HG02610 (cell line): ENCODE measurements around the gene CNTRL.

ENCODE experiments used
- ATAC-seq: cut with Tn5 transposase; IDR thresholded peaks from one replicate; pipeline ENCODE4 v1.9.1; 2021; ENCODE audit warnings: mild to moderate bottlenecking, moderate library complexity; ENCODE audit not compliant: unreplicated experiment

CNTRL gene

DNA sequence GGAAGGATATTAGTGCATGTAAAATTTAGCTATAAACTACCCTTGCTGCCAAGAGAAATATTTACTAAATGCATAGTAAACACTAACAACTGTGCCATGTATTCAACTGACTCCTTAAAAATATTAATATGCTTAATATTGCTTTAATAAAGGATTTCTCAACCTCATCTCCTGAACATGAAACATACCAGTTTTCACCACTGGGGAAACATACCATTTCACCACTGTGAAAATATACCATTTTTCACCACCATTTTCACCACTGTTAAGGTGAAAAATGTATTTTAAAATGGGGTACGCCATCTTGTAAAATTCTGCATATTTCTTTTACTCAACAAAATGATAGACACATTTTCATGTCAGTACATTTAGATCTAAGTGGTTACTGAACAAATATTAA is 122.4 kb downstream of the CNTRL start:
- ATAC-seq: no peak

DNA sequence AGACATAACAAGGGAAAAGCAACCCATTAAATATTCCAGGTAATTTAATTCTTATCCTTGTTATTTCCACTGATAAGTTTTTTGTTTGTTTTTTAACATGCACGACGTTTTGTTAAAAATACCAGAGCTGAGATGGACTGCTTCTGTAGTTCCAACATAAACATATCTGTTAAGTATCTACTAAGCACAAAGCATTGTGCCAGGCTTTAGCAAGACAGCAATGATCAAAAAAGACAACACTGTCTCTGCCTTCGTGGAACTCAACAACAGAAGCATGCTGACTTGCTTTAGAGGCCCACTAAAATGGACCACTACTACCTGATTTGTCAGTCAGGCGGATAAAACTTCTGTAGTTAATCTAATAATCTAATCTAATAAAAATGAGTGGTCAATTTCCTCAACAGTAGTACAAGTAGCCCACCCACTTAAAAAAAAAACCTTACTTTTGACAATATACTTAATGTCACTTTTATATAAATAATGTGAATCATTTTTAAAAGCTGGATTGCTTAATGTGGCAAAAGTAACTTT is 123.8 kb downstream of the CNTRL start:
- ATAC-seq: no peak

DNA sequence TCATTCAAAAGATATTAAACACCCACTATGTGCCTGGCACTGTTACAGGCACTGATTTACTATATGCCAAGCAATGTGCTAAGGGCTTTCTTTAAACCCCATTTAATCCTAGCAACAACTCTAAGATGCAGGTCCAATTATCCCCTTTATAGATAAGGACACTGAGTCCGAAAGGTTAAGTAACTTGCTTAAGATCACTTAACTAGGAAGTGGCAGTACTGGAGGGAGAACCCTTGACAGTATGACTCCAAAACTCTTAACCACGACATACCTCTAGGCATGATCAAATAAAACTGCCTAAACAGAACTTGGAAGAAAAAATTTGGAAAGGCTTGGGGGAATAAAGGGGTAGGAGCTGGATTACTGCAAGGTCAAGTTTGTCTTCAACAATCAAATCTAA is 125.2 kb downstream of the CNTRL start:
- ATAC-seq: no peak

DNA sequence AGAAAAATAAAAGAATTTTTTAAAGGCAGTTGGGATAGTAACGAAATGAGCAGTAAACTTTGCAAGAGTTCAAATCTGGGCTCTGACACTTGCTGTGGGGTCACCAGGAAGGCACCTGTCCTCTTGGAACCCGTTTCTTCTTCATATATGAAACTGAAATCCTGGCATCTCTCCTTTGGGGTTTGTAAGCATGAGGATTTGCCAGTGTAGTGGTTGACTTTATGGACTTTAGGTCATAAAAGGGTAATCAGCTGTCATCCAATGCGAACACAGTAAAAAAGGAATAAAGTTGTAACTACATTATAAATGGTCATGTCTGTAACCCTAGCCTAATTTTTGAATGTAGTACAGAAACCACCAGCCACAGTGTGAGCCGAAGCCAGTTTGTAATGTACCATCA is 125.6 kb downstream of the CNTRL start:
- ATAC-seq: no peak

DNA sequence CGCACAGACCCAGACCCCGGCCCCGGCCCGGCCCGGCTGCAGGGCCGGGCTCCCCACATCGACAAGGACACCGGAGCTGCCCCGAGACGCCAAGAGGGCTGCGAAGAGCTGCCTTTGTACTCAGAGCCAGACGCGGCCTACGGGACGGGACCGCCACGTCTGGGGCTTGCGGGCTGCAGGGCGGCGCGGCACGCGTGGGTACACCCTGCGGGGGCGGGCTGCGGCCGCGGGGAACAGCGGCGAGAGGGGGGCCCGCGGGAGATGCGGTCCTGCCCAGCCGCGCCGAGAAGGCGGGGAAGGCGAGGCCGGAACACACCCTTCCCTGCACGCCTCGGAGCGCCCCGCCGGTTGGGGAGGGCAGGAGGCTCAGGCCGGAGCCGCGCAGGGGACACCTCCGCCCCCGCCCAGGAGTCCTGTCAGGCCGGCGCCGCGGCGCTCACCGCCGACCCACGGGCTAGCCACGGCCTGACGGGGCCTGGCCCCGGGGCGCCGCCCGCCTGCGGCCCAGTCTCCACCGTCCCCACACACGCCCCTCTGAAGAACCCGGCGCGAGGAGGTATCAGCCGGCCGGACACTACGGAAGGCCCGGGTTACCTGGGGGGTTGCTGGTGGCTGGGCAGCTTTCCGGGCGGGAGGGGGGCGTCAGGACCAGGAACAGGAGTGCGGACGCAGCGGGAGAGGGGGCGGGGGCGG is 126.4 kb downstream of the CNTRL start:
- peak; percentile 27 for ATAC-seq

DNA sequence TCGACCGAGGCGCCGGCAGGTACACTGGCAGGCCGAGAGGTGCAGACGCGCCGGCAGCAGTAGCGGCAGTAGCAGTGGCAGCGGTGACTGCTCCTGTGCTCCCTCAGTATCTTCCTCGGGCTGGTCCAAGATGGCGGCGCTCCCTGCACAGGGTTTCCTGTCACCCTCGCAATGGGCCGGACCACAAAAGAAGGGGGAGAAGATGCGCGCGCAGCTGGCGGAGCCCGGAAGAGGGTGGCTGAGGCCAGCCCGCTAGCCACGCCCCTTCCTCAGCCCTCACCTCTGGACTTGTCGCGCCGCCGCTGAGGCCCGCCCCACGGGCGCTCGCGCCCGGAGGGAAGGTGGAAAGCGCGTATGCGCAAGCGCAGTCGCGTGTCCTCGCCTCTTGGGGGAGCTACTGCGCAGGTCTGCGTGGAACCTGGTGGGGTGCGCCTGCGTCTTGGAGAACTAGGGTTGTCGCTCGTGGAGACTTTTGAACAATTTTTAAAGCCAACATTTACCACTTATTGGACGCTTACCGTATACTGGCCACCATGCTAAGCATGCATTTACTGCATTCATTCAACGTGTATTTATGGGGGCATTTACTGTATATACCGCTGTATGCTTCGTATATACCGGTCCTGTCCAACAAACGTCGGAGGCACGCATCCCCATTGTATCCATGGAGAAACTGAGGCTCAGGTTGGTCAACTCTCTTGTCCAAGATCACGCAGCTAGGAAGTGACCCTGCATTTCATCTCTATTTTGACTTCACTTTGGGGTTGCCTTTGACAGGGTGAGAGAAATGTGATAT is 127.2 kb downstream of the CNTRL start, which contains the start of gene RAB14:
TSS of gene RAB14 (minus strand) at position 132 of the 796 bp plus-strand sequence. CDS start 8,457 bp downstream, outside the sequence.
- peak; percentile 86 for ATAC-seq

DNA sequence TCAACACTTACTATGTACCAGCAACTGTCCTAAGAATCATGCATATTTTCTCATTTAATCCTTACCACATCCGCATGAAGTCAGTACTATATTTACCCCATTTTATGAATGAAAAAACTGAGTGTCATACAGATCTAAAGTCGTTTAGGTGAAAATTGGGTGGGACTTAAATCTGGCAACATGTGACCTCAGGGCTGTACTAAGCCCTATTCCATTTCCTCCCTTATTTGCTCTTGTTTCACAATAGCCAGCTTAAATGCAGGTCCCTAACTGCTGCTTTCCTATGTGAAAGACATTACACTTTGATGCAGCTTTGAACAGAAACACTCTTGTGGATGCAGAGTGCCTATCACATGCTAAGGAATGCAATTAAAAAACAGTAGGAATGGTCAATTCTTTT is 129.4 kb downstream of the CNTRL start:
- ATAC-seq: no peak

DNA sequence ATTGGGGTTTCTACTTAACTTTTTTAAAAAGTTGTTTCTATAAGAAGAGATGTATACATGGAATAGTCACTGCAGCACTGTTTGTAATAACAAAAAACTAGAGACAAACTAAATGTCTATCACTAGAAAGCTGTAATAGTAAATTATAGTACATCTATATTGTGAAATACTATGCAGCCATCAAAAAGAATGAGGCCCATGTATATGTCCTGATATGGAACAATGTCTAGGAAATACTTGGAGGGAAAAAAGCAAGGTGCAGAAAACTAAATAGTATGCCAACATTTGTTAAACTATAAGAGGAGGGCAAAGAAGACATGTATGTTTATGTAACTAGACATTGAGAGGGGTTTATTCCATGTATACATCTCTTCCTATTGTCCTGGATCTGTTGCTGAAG is 129.9 kb downstream of the CNTRL start:
- no peak for ATAC-seq

DNA sequence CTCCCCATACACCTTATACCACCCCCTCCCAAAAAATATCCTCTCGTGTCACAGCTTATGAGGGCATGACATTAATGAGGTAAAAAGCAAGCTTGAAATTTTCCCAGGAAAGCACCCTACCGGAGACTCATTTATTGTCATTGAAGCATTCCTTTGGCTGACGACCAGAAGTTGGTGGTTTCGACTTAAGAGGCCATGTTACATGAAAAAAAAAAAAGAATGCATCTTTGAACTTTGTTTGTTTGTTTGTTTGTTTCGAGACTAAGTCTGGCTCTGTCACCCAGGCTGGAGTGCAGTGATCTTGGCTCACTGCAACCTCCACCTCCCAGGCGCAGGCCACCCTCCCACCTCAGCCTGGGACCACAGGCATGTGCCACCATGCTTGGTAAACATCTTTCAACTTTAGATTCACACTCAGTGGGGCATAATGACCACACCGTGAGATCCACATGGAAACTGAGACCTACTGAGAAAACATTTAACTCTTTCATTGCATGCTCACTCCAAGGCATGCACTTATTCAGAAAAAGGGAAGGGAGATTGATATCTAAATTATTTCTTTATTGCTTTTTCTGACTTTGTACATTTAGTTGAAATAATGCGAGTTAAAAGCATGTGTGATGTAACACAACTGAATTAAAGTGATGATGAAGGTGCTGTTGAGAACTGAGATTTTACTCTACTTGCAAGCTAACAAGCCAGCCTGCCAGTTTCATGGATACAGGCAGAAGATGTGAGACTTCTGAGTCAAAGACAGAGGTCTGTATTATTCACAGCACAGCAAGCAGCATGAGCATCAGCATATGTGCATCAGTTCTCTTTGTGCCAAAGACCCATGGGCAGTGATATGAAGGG is 132.0 kb downstream of the CNTRL start:
- ATAC-seq: peak; percentile 54

DNA sequence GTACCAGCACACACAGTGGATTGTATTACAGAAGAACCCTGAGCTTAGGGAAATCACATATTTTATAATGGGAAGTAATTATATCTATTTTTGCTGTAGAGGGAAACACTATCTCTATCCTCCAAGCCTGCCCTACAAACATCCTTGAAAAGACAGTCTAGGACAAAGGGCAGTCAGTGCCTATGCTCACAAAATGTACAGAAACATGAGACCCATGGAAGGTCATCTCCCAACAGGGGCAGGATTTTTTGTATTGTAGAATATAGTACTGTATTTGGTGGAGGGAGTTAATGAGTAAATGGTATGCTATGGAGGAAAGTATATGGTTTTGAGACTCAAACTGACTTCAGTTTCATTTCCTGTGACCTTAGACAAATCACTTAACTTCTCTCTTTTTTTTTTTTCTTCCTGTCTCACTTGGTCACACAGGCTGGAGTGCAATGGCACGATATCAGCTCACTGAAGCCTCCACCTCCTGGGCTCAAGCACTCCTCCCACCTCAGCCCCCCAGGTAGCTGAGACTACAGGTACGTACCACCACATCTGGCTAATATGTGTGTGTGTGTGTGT is 132.7 kb downstream of the CNTRL start:
- peak; percentile 77 for ATAC-seq

DNA sequence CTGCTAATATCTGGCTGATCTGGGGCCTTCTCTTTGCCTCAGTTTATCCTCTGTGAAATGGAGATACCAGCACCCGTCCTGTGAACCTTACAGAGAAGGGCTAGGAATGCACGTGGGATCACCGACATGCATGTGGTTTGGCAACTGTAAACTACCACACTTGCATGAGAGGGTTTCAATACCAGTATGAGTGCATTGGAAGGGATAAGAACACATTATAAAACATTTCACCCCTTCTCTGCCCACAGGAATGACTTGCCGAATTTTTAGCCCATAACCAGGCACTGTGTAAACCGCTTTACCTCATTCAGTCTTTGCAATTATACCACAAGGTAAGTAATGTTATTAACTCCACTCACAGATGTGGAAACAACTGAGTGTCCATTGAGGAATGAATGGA is 135.8 kb downstream of the CNTRL start:
- ATAC-seq: no peak

DNA sequence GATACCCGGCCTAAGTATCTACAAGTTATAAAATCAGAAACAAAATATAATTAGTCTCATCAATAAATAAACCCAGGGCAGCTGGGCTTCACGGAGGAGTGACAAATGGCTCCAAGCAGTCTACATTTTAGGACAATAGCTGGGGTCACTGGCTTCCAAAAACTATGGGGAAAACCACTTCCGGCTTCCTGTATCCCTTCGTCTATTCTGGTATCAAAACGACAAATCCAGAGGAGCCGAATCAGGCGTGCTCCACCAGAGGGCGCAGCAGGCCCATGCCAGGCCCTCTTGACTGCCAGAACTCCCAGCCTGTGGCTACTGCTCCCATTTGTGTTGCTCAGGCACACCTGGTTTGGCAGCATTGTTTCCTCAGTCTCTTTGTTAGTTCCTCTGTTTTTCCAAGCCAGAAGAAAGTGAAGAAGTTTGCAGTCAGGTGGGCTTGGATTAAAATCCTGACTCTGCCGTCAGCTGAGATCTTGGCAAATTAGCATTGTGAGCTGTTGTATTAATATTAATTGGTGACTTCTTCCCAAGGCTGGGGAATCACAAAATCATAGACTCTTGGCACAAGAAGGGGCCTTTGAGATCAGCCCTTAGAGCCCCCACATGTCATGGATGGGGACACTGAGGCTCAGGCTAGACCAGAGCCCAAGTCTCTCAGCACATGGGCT is 138.5 kb downstream of the CNTRL start:
- ATAC-seq: no peak

DNA sequence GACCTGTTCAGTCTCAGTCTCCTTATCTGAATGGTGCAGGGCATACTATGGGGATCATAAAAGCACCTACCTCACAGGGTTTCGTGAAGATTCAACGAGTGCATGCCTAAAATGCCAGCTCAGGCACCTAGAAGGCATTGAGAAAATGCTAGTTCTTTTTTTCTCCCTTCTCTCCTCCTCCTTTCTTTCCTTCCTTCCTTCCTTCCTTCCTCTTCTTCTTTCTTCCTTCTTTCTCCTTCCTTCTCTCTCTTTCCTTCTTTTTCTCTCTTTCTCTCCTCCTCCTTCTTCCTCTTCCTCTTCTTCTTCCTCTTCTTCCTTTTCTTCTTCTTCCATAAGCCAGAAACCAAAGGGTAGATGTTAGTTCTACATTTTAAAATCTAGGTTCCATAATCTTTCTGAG is 139.2 kb downstream of the CNTRL start:
- ATAC-seq: no peak

DNA sequence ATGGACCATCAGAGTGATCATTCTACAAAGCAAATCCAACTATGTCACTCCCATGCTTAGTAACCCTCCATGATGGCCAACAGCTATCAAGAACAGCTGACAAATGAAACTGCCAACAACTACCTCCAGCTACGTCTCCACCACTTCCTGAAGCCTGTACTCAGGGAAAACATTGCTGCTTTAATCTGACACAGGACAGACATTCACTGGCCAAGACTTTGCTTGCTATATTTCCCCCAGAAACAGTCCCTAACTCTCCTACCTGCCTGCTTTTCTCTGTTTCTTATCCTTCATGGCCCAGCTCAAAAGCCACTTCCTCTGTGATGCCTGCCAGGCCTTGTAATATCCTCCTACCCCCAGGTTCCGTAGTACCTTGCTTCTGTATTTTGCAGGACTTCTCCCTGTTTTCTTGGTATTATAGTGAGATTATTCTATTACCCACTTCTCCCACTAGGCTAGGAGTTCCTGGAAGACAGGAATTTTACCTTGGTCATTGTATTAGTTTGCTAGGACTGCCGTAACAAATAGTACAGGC is 141.6 kb downstream of the CNTRL start:
- no peak for ATAC-seq

DNA sequence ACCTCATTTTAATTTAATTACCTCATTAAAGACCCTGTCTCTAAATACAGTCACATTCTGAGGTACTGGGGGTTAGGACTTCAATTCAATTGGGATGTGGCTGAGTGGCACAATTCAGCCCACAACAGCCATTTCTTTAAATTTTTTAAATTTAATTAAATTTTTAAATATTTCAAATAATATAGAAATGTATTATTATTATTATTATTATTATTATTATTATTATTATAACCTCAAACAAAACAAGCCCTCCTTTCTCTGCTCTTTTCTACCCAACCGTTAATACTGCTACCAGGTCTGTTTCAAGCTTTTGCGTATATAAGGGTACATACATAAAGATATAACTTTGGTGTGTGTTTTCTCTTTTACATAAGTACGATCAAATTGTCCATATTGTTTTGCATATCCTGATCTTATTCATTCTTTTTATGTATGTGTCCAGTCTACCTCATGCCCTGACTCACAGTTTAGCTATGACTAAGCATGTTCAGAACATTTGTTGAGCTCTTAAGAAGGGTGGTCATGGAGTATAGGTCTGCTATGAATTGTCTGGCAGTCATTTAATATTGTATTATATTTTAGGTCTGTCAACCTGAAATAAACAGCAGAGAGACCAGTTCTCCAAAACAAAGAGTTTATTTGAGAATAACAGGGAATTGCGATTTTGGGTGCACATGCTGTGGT is 143.0 kb downstream of the CNTRL start:
- peak; percentile 95 for ATAC-seq

DNA sequence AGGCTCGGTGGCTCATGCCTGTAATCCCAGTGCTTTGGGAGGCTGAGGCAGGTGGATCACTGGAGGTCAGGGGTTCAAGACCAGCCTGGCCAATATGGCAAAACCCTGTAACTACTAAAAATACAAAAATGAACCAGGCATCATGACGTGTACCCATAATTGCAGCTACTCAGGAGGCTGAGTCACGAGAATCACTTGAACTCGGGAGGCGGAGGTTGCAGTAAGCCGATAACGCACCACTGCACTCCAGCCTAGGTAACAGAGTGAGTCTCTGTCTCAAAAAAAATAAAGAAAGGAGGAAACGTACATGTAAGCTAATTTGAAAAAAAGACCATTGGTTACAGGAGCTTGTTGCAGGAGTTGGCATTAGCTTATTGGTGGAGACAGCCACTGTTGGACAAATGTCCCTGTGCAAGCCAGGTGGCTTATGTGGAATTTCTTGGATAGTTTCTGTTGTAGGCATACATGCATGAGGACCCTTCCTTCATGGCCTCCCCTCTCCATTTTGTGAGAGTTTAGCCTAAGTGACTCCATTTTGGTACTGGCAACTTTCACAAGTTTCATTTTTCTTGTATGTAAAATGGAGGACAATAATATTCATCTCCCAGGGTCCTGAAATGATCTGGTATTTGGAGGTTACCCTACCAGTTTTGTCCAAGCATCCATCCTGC is 143.7 kb downstream of the CNTRL start:
- ATAC-seq: no peak

DNA sequence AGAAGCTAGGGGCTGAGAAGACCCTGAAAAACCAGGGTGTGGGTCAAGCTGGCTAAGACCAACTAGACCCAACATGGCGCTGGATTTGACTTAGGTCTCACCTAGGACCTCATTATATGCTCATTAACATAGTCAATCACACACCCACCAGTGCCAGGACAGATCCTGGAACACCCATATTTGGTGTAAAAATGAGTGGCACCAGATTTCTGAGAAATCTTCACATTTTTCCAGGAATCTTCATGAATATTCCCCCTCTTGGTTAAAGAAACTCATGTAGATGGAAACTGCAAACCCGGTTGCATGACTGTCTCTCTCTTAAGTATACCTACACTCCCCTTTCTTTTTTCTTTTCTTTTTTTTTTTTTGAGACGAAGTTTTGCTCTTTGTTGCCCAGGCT is 144.8 kb downstream of the CNTRL start:
- no peak for ATAC-seq

DNA sequence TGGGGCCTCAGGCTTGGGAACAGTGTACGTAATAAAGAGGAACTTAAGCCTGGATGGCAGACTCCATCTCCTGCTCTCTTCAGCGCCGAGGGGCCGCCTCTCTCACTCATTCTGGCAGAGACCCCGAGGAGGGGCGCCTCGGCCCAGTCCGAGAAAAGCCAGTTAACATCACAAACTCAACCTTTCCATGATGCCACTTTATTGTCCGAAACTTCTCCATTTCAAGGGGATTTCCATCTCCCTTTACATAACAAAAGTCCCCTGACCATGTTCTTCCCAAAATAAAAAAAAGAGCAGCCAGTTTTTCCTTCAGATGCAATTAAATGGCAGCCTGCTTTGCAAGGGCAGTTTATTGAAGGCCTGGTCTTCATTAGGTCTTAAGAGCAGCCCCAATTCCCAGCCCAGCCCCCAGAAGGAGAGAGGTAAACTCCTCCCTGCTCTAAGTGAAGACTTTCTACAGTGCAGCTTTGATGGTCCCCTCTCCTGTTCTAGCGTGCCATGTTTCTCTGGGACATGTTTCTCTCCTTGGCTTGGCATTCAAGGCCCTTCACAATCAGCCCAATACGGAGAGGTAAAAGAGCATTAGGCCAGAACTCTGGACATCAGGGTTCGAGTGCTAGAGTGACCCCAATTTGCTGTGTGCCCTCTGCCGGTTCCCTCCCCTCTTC is 146.4 kb downstream of the CNTRL start:
- ATAC-seq: no peak
